ENCODE results near the gene KCNQ1. TPM values are rescaled to one million over a fixed set of nuclear protein-coding genes. Genes with fewer than 3 reads are reported as not detected.

KCNQ1 gene
- polyA plus RNA-seq, 1 donor (not counting 4 experiments of a cell fraction or from before 2014, with no cell fraction given), result not detected

- Histone ChIP-seq H3K4me3 (ENCODE audit: control insufficient read depth in 2 of 3, extremely low read depth in 1 of 3, insufficient read depth in 2 of 3, low read depth in 1 of 3, low read length in 3 of 3) (no peak overlapping the region), H3K79me2 (ENCODE audit: control insufficient read depth, insufficient read depth, low read length) (no peaks in the 10 kb centered on the region), H3K9me1 (ENCODE audit: control insufficient read depth, extremely low read depth, insufficient read depth, low read length) (no peaks in the 10 kb centered on the region), H2AFZ (ENCODE audit: control insufficient read depth, low read length) (no peak overlapping the region), H3K9ac (ENCODE audit: control insufficient read depth, extremely low read depth, insufficient read depth, low read length) (no peak overlapping the region), H3K27ac (ENCODE audit: control insufficient read depth, insufficient read depth, low read length) (no peak overlapping the region), H3K9me3 (ENCODE audit: control insufficient read depth, low read depth, low read length) (no peaks in the 10 kb centered on the region), H4K20me1 (ENCODE audit: control insufficient read depth, extremely low read depth, insufficient read depth, low read length) (no peaks in the 10 kb centered on the region), H3K4me2 (ENCODE audit: control insufficient read depth, extremely low read depth, insufficient read depth, low read depth, low read length) (no peak overlapping the region), H3K4me1 (ENCODE audit: control insufficient read depth, extremely low read depth, insufficient read depth, low read length) (no peaks in the 10 kb centered on the region), H3K27me3 (ENCODE audit: control insufficient read depth, extremely low read depth, insufficient read depth, low read length) (peaks cover 4% of the 10 kb centered on the region), H3K36me3 (ENCODE audit: control insufficient read depth in 2 of 2, extremely low read depth in 1 of 2, insufficient read depth in 2 of 2, low read length in 2 of 2) (no peaks in the 10 kb centered on the region)
- TF ChIP-seq CTCF (optimal IDR thresholded peaks at IDR 0.05 in 1 of 3, IDR thresholded peaks at IDR 0.05 in 1 of 3, conservative IDR thresholded peaks at IDR 0.05 in 1 of 3; ENCODE audit: extremely low read depth in 1 of 3, insufficient read depth in 2 of 3, low read length in 3 of 3) (no peak), EZH2 (IDR thresholded peaks at IDR 0.05; ENCODE audit: low read length) (no peak)
- dilution Hi-C loops (cut with MboI; ENCODE audit: extremely low pct_ligation_motif_present, low sequenced_read_pairs), result no loop called here
- FAIRE-seq (no peak), DNase-seq (ENCODE audit: low read depth, low spot score) (no peak)
Measured at GRCh38 chr11:2409126-2409525, 35.7 kb upstream of the KCNQ1 start.

- no peak for TF ChIP-seq EZH2 (IDR thresholded peaks at IDR 0.05; ENCODE audit: low read length)
- TF ChIP-seq CTCF (optimal IDR thresholded peaks at IDR 0.05 in 1 of 3, IDR thresholded peaks at IDR 0.05 in 1 of 3, conservative IDR thresholded peaks at IDR 0.05 in 1 of 3; ENCODE audit: extremely low read depth in 1 of 3, insufficient read depth in 2 of 3, low read length in 3 of 3), result no peak
Measured at GRCh38 chr11:2409611-2410468, 35.0 kb upstream of the KCNQ1 start.

More at GRCh38 chr11:2409611-2410468, 35.0 kb upstream of the KCNQ1 start:
- Histone ChIP-seq H4K20me1 (ENCODE audit: control insufficient read depth, extremely low read depth, insufficient read depth, low read length) (no peaks in the 10 kb centered on the region), H3K79me2 (ENCODE audit: control insufficient read depth, insufficient read depth, low read length) (no peaks in the 10 kb centered on the region), H3K4me1 (ENCODE audit: control insufficient read depth, extremely low read depth, insufficient read depth, low read length) (no peaks in the 10 kb centered on the region), H3K36me3 (ENCODE audit: control insufficient read depth in 2 of 2, extremely low read depth in 1 of 2, insufficient read depth in 2 of 2, low read length in 2 of 2) (no peaks in the 10 kb centered on the region), H3K9me1 (ENCODE audit: control insufficient read depth, extremely low read depth, insufficient read depth, low read length) (no peaks in the 10 kb centered on the region), H3K27ac (ENCODE audit: control insufficient read depth, insufficient read depth, low read length) (no peak overlapping the region), H3K9me3 (ENCODE audit: control insufficient read depth, low read depth, low read length) (no peaks in the 10 kb centered on the region), H3K4me3 (ENCODE audit: control insufficient read depth in 2 of 3, extremely low read depth in 1 of 3, insufficient read depth in 2 of 3, low read depth in 1 of 3, low read length in 3 of 3) (no peak overlapping the region), H3K9ac (ENCODE audit: control insufficient read depth, extremely low read depth, insufficient read depth, low read length) (no peak overlapping the region), H3K4me2 (ENCODE audit: control insufficient read depth, extremely low read depth, insufficient read depth, low read depth, low read length) (no peak overlapping the region), H2AFZ (ENCODE audit: control insufficient read depth, low read length) (no peak overlapping the region), H3K27me3 (ENCODE audit: control insufficient read depth, extremely low read depth, insufficient read depth, low read length) (peaks cover 4% of the 10 kb centered on the region)
- dilution Hi-C loops (cut with MboI; ENCODE audit: extremely low pct_ligation_motif_present, low sequenced_read_pairs), result no loop called here
- DNase-seq (ENCODE audit: low read depth, low spot score) (no peak), FAIRE-seq (no peak)

Measured in keratinocyte (primary cell).